ENCODE measurements around the gene PDE8B. TPM values are rescaled to one million over a fixed set of nuclear protein-coding genes. Genes with fewer than 3 reads are reported as not detected.

Gene PDE8B
- total RNA-seq, 1 donor from 2014 or later = 0.12 TPM

DNA sequence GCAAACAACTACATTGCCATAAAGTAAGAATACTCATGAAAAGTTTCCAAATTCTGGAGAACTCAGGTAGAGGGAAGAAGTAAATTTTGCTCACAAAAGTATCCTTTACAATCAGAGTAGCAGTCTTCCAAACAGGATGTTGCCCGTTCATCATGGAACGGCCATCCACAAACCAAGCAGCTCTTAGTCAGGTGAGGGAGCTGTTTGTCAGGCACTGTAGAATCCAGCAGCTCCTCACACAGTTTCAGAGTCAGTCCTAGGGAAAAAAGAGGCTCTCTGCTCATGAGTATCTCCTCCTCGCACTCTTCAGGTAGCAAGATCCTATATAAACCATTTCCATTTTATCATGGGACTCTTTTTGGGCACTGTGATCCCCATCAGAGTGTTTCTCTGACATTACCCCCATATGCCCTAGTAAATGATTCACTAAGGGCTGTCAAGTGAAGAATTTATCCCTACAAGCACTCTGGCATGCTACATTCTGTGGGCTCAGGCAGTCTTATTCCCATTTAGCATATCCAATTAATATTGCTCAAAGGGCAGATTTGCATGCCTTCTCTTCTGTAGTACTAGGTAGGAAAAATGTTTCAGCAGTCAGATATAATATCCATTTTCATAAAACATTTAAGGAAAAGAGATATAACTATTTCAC lies 183.7 kb downstream of the PDE8B start:
- no peak for DNase-seq (ENCODE audit: extremely low read depth, low read depth, low spot score)

DNA sequence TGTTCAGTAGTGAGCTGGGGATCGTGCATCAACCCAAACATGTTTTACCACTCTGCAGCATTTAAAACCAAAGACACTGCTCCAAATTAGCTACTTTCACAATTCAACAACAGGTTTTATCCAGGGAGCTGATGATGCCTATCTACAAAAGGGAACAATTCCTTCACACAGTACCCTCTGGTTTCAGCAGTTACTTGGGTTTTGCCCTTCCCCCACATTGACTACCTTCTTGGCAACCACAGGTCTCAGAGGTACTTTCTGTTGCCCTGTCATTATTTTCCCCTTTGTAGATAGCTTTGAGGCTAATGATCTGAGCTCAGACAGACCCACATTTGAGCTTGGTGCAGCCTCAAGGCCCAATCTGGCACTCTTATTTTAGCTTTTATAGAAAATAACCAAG lies 185.5 kb downstream of the PDE8B start:
- no peak for DNase-seq (ENCODE audit: extremely low read depth, low read depth, low spot score)

DNA sequence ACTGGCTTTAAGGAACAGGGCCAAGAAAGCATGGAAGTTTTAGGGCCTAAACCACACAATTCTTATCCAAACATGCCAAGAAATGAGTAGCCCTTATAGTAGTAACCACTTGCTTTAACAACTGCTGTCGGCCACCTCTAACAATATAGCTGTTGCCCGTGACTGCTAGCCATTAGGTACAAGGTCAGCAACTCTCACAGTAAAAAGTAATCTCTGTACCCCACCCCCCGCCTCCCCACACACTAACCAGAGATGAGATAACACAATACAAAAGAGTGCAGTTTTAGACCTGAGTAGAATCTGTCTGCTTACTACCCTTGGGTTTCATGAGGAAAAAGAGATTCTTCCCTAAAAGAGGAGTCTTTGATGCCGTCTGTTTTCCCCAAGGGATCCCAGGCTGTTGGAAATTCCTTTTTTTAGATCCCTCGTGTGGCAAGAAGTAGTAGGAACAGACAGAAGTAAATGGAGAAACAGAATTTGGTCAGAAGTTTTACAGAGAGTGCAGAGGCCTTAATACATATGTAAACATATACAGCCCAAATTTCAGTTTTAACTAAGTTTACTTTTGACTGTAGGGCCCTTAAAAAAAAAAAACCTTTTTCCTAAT lies 187.3 kb downstream of the PDE8B start:
- DNase-seq (ENCODE audit: extremely low read depth, low read depth, low spot score) = no peak

DNA sequence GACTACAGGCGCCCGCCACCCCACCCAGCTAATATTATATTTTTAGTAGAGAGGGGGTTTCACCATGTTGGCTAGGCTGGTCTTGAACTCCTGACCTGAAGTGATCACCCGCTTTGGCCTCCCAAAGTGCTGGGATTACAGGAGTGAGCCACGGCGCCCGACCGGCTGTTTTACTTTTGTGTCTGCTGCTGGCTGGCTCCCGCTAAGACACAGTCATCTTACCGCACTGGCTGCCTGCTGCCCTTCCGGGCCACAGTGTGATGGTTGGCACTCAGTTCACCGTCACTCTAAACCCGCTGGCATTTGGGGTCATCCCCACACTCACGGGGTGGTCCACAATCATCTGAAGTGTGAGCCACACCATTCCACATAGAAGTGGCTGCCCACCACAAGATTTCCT lies 188.0 kb downstream of the PDE8B start:
- no peak for DNase-seq (ENCODE audit: extremely low read depth, low read depth, low spot score)

DNA sequence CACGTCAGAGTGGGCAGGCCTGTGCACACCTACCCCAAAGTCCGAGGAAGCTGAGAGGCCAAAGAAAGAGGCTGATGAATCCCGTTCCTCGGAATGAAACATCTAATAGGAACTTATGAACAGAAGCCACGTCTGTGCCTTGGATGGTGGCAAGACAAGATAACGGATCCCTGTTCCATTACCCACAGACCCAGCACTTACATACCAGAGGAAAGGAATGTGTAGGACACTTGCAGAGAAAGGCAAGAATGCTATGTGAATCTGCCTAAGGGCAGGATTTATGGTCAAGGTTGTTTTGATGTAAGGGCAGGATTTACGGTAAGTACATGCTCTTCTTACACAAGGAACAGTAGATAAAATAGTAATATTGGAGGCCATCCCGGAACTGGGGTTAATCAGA lies 188.4 kb downstream of the PDE8B start:
- no peak for DNase-seq (ENCODE audit: extremely low read depth, low read depth, low spot score)

DNA sequence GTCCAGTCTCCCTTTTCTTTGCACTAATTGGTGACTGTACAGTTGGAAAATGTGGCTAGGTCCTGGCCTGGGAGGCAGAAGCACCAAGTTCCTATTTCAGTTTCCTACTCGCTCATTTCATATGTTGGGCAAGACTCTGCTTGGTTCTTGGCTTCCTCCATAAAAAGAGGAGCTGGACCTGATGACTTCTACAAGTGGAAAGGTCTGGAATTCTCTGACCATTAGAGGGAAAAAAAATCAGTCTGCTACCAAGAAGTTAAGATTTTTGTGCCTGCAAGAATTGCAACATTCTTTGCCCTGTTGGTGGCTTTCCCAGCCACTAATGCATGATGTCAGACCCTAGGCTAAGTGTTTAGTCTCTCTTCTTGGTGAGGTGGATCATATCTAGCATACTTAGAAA lies 190.2 kb downstream of the PDE8B start:
- DNase-seq (ENCODE audit: extremely low read depth, low read depth, low spot score) = no peak

DNA sequence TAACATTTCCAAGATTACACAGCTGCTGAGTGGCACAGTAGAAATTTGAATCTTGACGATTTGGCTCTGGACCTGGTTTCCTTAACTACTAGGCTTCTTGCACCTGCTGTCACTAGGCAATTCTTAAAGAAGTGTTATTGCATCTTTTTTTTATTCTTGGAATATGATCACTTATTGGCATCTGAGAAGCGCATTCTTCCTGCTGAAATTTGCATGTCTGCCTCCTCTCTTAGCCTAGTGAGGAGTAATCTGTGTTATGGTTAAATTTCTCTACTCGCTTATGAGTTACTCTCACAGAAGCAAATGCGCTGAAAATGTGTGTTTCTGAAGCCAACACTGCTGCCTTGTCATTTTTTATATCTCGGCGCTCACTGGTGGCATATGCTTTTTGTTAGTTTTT lies 192.3 kb downstream of the PDE8B start:
- DNase-seq (ENCODE audit: extremely low read depth, low read depth, low spot score) = no peak

DNA sequence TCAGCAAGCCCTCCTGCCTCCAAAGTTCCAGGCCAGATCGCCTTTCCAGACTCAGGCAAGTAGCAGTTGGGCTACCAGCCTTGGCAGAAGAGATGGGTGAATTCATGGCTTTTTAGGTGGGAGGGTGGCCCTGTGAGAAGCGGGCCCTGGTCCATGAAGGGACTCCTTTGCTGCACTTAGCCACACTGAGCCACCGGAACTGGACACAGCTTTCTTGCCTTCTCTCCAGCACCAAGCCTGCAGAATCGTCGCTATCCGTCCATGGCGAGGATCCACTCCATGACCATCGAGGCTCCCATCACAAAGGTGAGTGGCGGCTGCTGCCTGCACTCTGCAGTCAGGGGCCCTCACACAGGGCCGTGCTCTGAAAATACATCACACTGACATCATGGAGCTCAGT lies 196.7 kb downstream of the PDE8B start:
- no peak for DNase-seq (ENCODE audit: extremely low read depth, low read depth, low spot score)

DNA sequence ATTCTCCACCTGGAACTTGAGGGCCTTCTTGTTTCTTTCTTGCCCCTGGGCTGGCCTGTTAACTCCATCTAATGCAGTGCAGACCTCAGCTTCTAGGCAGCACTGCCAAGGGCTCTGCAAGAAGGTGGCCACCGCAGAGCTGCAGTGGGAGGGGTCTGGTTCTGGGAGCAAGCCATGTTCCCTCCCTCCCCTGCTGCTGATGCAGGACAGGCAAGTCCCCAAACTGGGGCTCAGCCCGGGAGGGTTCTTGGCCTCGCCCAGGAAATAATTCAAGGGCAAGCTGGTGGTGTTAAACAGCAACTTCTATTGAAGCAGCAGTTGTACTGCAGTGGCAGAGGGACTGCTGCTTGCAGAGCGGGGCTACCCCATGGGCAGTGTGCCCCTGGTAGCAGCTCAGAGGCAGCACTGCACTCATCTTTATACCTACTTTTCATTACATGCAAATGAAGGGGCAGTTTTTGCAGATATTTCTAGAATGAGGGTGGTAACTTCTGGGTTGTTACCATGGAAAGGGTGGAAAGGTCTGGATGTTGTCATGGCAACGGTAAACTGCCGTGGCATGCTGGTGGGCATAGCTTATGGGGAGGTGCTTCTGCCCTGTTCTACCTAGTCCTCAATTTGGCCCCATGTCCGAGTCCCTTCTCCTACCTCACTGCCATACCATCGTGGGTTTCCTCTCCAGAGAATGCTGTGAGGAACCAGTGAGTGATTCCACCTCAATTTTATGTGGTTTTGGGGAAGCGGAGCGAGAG lies 199.6 kb downstream of the PDE8B start:
- no peak for DNase-seq (ENCODE audit: extremely low read depth, low read depth, low spot score)

DNA sequence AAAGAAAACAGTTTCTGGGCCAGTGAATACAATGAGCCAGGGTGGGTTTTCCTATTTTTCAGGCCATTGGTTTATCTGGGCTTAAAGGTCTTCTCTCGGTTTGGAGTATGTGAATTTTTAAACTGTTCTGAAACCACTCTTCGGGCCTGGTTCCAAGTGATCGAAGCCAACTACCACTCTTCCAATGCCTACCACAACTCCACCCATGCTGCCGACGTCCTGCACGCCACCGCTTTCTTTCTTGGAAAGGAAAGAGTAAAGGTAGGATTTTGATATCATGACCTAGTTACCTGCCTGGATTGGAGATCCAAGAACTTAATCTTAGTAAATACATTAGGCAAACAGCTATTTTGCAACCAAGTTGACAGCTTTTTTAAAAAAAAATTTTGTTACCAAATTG lies 202.6 kb downstream of the PDE8B start:
- DNase-seq (ENCODE audit: extremely low read depth, low read depth, low spot score) = no peak

DNA sequence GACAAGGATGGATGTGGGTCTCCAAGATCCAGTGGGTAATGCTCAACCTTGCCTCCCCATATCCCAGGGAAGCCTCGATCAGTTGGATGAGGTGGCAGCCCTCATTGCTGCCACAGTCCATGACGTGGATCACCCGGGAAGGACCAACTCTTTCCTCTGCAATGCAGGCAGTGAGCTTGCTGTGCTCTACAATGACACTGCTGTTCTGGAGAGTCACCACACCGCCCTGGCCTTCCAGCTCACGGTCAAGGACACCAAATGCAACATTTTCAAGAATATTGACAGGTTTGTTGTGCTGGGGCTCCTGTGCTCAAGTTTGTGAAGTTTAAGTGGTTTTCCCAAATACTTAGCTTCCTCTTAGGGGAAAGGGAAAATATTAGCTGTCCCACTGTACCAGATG lies 207.7 kb downstream of the PDE8B start:
- DNase-seq (ENCODE audit: extremely low read depth, low read depth, low spot score) = no peak

DNA sequence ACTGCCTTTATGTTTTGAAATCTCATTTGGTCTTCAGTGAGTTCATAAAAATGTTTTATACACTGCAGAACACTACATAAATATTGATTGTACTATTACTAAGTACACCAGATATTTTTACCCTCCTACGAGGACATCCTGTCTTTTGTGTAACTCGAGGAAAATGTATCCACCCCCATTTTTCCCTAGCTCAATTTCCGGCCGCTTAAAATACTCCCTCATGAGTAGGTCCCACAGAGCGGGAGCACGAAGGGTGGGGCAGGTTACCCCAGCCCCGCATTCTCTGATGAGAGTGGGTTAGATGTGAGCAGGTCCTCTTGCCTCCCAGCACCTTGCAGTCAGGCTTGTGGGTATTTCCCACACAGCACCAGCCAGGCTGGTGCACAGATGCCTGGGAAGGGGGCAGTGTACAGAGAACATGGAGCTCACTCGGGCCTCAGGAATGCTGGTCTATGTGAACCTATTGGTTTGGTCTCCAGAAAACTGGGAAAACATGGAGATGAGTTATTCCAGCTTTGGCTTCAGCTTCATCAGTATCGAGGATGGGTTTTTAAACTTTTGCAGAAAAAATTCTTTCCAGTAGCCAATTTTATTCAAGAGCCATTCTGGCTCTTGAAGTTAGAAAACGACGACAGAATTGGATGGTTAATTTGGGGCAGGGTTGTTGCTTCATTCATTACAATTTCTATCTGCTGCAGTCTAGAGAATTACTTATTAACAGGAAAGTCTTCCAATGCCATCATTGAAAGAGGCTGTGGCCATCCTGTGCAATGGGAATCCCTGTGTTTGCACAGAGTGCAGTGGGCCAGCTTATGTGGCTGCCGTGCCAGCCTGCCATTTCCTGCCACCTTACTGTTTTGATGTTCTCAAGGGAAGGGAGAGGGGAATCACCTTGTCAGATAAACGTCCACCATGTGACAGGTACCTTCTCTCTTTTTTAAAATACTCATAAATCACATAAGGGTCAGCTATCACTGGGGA lies 208.4 kb downstream of the PDE8B start:
- no peak for DNase-seq (ENCODE audit: extremely low read depth, low read depth, low spot score)

DNA sequence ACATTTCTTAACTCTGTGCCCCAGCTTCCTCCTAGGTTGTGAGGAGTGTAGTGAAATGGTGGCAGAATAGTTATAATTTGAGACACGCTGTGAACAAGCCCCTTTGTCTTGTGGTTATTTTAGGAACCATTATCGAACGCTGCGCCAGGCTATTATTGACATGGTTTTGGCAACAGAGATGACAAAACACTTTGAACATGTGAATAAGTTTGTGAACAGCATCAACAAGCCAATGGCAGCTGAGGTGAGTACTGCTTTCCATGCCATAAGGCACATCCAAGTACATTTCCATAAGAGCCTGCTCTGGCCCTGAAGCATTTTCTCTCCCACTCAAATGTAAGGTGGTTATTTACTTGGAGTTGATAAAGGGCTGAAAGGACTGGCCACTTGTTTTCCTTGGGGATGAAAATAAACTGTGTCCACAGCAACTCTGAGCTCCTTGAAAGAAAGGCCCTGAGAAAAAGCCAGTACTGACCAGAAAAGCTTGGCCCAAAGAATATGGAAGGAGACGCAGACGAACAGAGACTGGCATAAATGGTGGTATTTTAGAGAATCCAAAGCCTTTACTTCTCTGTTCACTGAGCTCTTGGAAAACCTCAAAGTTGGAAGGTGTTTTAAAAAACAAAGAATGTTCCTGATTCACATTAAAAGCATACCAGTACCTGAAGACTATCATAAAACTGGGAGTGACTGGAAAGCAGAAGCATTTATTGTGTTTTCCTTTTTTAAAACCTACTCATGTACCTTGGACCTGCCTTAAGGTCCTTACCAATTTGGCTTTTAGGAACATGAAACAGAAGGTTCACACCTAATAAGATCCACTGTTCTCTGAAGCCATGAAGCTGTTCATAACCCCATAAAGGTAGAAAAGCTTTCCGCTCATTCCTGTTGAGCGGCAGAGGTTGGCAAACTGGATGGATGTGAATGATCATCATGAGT lies 209.4 kb downstream of the PDE8B start:
- DNase-seq (ENCODE audit: extremely low read depth, low read depth, low spot score) = no peak

DNA sequence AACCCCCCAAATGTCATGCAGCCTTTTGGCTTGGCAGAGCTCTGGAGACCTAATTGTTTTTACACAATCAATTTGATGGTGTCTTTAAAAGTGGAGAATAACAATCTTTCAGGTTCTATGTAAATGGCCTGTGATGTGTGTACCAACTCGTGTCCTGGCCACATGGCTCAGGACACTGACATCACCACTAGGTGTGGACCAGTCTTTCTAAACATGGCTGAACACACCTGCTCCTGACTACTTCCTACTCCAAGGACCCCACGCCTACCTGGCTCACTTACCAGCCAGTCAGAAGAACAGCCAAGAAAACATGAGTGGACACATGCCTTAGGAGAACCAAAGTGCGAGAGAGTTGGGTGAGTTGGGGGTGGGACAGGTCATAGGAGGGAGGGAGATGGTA lies 210.5 kb downstream of the PDE8B start:
- no peak for DNase-seq (ENCODE audit: extremely low read depth, low read depth, low spot score)

DNA sequence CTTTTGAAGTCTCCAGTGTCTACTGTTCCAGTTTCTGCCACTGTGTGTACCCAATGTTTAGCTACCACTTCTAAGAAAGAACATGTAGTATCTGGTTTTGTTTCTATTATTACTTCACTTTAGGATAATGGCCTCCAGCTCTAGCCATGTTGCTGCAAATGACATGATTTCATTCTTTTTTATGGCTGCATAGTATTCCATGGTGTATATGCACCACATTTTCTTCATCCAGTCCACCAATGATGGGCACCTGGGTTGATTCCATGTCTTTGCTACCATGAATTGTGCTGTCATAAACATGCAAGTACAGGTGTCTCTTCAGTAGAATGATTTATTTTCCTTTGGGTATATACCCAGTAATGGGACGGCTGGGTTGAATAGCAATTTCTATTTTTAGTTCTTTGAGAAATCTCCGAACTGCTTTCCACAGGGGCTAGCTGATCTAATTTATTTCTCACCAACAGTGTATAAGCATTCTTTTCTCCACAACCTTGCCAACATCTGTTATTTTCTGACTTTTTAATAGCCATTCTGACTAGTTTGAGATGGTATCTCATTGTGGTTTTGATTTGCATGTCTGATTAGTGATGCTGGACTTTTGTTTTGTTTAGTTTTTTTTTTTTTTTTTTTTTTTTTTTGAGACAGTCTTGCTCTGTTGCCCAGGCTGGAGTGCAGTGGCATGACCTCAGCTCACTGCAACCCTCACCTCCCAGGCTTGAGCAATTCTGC lies 212.7 kb downstream of the PDE8B start:
- no peak for DNase-seq (ENCODE audit: extremely low read depth, low read depth, low spot score)

DNA sequence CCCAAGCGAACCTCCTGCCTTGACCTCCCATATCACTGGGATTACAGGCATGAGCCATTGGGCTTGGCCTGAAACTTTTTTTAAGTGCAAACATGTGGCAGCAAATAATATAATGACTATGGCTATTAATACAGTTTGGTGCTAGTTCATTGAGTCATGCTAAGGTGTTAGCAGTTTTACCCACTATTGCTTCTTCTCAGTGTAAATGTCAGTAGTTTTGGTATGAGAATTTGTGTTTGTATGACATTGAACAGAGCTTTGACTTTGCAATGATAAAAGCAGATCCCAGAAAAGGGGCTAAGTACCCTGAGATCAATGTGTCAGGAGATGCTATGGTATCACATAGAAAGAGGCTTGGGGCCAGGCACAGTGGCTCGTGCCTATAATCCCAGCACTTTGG lies 214.4 kb downstream of the PDE8B start:
- no peak for DNase-seq (ENCODE audit: extremely low read depth, low read depth, low spot score)

DNA sequence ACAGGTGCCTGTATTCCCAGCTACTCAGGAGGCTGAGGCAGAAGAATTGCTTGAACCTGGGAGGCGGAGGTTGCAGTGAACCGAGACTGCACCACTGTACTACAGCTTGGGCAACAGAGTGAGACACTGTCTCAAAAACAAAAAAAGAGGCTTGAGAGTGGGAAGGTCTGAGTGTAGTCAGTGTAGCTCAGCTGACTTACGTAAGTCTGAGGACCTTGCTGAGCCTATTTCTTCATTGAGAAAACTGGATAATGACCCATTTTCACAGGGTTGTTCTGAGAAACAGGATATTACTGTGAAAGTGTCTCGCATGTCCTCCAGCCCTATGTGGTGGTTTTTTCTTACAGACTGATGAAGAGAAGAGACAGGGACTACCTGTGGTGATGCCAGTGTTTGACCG lies 214.9 kb downstream of the PDE8B start:
- no peak for DNase-seq (ENCODE audit: extremely low read depth, low read depth, low spot score)

DNA sequence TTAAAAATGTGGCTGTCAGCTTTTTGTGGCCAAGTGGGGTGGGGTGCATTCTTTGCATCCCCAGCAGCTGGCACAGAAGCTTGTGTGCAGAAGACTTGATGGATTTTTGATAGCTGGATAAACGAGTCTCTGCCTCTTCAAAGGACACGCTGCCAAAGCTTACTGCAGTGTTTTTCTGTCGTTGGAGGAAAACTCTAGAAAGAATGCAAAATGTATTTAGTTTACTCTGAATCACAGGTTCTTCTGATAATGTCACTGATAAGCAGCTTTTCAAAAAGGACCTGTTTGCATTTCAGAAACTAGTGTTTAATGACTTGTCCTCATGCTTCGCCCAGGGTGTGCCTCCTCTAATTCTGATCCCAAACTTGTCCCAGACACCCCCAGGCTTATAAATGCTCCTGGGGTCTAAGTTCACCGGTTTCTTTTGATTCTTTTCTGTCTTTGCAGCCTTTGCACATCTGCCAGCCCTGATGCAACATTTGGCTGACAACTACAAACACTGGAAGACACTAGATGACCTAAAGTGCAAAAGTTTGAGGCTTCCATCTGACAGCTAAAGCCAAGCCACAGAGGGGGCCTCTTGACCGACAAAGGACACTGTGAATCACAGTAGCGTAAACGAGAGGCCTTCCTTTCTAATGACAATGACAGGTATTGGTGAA lies 215.6 kb downstream of the PDE8B start:
- DNase-seq (ENCODE audit: extremely low read depth, low read depth, low spot score) = no peak

DNA sequence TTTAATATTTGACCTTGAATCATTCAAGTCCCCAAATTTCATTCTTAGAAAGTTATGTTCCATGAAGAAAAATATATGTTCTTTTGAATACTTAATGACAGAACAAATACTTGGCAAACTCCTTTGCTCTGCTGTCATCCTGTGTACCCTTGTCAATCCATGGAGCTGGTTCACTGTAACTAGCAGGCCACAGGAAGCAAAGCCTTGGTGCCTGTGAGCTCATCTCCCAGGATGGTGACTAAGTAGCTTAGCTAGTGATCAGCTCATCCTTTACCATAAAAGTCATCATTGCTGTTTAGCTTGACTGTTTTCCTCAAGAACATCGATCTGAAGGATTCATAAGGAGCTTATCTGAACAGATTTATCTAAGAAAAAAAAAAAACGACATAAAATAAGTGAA lies 216.2 kb downstream of the PDE8B start:
- DNase-seq (ENCODE audit: extremely low read depth, low read depth, low spot score) = no peak
